Thymus (tissue), 11 donors: ENCODE results near the gene NUDT22. TPM values are rescaled to one million over a fixed set of nuclear protein-coding genes. Genes with fewer than 3 reads are reported as not detected.
A peak's percentile ranks its signal among the peaks of the same experiment; 100 is the strongest.

ENCODE experiments used
- DNase-seq, 9 donors: peaks; one replicate each; pipeline ENCODE4 v3.0.0-alpha.2; 2013; ENCODE audit warnings: low spot score in 9 of 9, low read depth in 6 of 9, missing footprints in 1 of 9
- H3K27ac ChIP-seq, 2 donors: one replicate each; pipeline ENCODE4 v1.5.1; 2013; ENCODE audit warnings: control low read depth in 1 of 2, low read depth in 1 of 2, low read length in 1 of 2, mild to moderate bottlenecking in 1 of 2, moderate library complexity in 1 of 2
- H3K27me3 ChIP-seq, 2 donors: one replicate each; pipeline ENCODE4 v1.5.1; 2013; ENCODE audit warnings: low read length in 1 of 2; ENCODE audit not compliant: control insufficient read depth in 2 of 2, insufficient read depth in 1 of 2
- H3K36me3 ChIP-seq, 2 donors: one replicate each; pipeline ENCODE4 v1.5.1; 2013; ENCODE audit warnings: low read length in 1 of 2, mild to moderate bottlenecking in 1 of 2, moderate library complexity in 1 of 2; ENCODE audit not compliant: control insufficient read depth in 2 of 2, insufficient read depth in 2 of 2
- H3K4me1 ChIP-seq, 2 donors: one replicate each; pipeline ENCODE4 v1.5.1; 2013; ENCODE audit warnings: low read length in 2 of 2; ENCODE audit not compliant: control insufficient read depth in 2 of 2, insufficient read depth in 2 of 2
- H3K4me3 ChIP-seq, 2 donors: one replicate each; pipeline ENCODE4 v1.5.1; 2013; ENCODE audit warnings: low read length in 2 of 2, control low read depth in 1 of 2, mild to moderate bottlenecking in 1 of 2
- H3K9me3 ChIP-seq, 2 donors: one replicate each; pipeline ENCODE4 v1.5.1; 2013; ENCODE audit warnings: low read length in 1 of 2, mild to moderate bottlenecking in 1 of 2; ENCODE audit not compliant: control insufficient read depth in 2 of 2, insufficient read depth in 1 of 2
- WGBS: extraction: QIAGEN DNeasy Blood & Tissue Kit; methylation state at CpG from one replicate; pipeline ENCODE4 v1.1.7; 2013; 5-methylcytosine and 5-hydroxymethylcytosine counted together
- polyA plus RNA-seq: library from polyadenylated mRNA; stranded (reverse); fragments of 200-250 nt; gene quantifications from one replicate; pipeline ENCODE4 v1.2.3, GENCODE V29; 2013
- total RNA-seq: library from RNA; stranded (reverse); fragments of 120-200 nt; gene quantifications from one replicate; pipeline ENCODE4 v1.2.4, GENCODE V29; 2013
- donor health status: healthy.

Gene NUDT22
- total and polyA plus RNA-seq, 2 donors, result 48.7 to 93.2 TPM

DNA sequence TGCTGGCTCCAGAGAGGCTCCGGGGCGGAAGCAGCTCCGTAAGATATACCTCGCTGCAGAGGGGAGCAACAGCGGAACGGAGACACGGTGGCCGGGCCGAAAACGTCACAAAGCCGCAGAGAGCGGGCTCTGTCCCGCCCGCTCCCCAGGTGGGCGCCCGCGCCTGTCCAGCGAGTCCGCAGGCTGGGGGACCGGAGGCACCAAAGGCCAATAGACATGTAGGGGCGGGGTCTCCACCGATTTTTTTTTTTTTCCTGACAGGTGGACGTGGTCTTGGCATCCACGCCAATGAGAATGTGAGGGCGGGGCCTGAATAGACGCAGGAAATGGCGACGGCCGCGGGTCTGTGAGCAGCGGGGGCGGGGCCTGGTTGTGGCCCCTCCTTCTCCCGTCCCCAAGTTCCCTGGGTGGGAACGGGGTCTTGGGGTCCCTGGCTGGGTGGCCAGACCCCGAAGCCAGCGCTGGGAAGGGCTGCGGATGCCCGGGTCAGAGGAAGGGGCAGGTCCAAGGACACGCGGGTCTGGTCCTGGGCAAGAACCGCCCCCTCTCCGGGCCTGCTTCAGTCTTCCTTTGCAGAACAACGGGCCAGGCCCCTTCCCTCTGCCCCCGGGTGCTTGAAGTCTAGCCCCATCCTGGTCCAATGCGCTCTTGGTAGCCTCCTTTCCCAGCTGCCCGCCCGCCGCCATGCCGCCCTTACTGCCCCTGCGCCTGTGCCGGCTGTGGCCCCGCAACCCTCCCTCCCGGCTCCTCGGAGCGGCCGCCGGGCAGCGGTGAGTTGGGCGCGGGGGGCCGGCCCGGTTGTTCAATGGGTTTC lies 4.3 kb downstream of the NUDT22 start, which contains the start of gene DNAJC4:
Gene DNAJC4, plus strand, starts transcription at position 378 of the 814 bp plus-strand sequence. Its CDS starts 307 bp downstream, at position 685.
- peak within 1 kb of the TSS; percentile 64 to 75 for H3K4me3 ChIP-seq
- H3K9me3 ChIP-seq, result peaks cover 0 to 11% of the 10 kb centered on the region in 2 donors
- H3K36me3 ChIP-seq, result peaks cover 0 to 3% of the 10 kb centered on the region in 2 donors
- peak within 1 kb of the TSS; percentile 77 to 94 for H3K27ac ChIP-seq
- H3K27me3 ChIP-seq, result peaks cover 0 to 16% of the 10 kb centered on the region in 2 donors
- peak in 6 of 9 donors; percentile 82 to 95 (median 85) for DNase-seq
- peaks cover 32 to 70% of the 10 kb centered on the region in 2 donors for H3K4me1 ChIP-seq
- WGBS, result under 1% methylated on average over 62 of the region's 62 CpGs

DNA sequence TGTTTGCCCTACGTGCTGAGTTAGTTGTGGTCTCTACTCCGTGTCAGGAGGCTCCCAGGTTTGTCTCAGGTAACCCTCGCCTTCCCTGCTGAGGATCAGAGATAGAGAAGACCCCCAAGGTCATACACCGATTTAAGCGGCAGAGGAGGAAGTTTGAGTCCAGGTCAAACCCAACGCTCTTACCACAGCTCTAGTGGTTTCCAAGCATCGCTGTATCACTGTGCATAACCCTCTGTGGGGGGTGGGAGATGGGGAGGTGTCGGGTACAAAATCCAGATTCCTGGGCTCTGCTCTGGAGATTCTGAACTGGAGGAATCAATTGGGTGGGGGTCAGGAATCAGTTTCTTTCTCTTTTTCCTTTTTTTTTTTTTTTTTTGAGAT lies 4.9 kb downstream of the NUDT22 start:
- H3K4me1 ChIP-seq, result peaks cover 32 to 71% of the 10 kb centered on the region in 2 donors
- peak in 1 of 9 donors; percentile 47 for DNase-seq
- WGBS, result 4% methylated on average over 8 of the region's 8 CpGs

GRCh38 chr11:64231546-64231945 lies 5.5 kb downstream of the NUDT22 start:
- peaks cover 0 to 16% of the 10 kb centered on the region in 2 donors for H3K27me3 ChIP-seq
- peaks cover 0 to 6% of the 10 kb centered on the region in 2 donors for H3K9me3 ChIP-seq
- peaks cover 3% of the 10 kb centered on the region in 2 donors for H3K36me3 ChIP-seq
- WGBS, result 93% methylated on average over 7 of the region's 7 CpGs
- H3K27ac ChIP-seq, result no peak overlapping the region
- H3K4me1 ChIP-seq, result peaks cover 32 to 67% of the 10 kb centered on the region in 2 donors
- DNase-seq, result no peak
- H3K4me3 ChIP-seq, result no peak overlapping the region

More for the DNA sequence above, 4.9 kb downstream of the NUDT22 start:
- peaks cover 2 to 3% of the 10 kb centered on the region in 2 donors for H3K36me3 ChIP-seq
- H3K27ac ChIP-seq, result peak overlapping the region; percentile 77 to 94
- H3K27me3 ChIP-seq, result peaks cover 0 to 16% of the 10 kb centered on the region in 2 donors
- H3K9me3 ChIP-seq, result peaks cover 0 to 11% of the 10 kb centered on the region in 2 donors
- peak overlapping the region; percentile 64 to 75 for H3K4me3 ChIP-seq

DNA sequence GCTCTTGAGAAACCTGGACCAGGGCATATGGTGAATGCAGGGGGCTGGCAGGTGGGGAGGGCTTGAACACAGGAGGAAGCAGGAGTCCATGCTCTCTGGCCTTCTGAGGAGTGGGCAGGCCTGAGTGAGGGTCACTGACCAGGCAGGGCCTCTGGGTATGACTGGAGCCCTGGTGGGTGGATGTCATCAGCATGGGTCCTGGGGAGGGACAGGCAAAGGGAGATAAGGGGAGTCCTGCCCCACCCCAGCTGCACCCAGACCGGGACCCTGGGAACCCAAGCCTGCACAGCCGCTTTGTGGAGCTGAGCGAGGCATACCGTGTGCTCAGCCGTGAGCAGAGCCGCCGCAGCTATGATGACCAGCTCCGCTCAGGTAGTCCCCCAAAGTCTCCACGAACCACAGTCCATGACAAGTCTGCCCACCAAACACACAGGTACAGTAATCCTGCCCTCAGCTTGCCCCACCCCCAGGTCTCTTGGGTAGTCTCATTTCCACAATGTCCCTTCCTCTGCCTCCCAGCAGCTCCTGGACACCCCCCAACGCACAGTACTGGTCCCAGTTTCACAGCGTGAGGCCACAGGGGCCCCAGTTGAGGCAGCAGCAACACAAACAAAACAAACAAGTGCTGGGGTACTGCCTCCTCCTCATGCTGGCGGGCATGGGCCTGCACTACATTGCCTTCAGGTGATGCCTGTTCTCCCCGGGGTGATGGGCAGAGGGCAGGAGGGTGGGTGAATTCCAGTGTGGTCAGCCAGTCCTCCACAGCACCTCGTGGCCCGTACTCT lies 6.3 kb downstream of the NUDT22 start:
- no peak overlapping the region for H3K4me3 ChIP-seq
- peaks cover 0 to 6% of the 10 kb centered on the region in 2 donors for H3K9me3 ChIP-seq
- peaks cover 25 to 64% of the 10 kb centered on the region in 2 donors for H3K4me1 ChIP-seq
- DNase-seq, result no peak
- H3K27me3 ChIP-seq, result peaks cover 0 to 16% of the 10 kb centered on the region in 2 donors
- peaks cover 4 to 6% of the 10 kb centered on the region in 2 donors for H3K36me3 ChIP-seq
- WGBS, result 97% methylated on average over 15 of the region's 15 CpGs
- H3K27ac ChIP-seq, result no peak overlapping the region

DNA sequence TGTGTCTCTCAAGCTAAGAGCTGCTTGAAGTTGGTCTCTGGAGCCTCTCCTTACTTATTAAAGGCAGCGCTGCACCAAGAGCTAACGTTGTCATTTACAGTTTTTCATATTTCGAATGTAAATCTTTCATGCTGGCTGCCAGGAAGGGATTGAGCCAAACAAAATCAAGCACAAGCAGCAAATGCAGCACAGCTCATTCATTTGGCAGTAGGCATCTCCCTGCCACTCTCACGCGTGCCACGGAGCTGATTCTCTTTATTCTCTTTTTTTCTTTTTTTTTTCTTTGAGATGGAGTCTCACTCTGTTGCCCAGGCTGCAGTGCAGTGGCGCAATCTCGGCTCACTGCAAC lies 6.9 kb downstream of the NUDT22 start:
- 97% methylated on average over 8 of the region's 8 CpGs for WGBS
- no peak overlapping the region for H3K4me3 ChIP-seq
- no peak for DNase-seq
- H3K27ac ChIP-seq, result no peak overlapping the region
- H3K9me3 ChIP-seq, result peaks cover 0 to 6% of the 10 kb centered on the region in 2 donors
- peaks cover 0 to 16% of the 10 kb centered on the region in 2 donors for H3K27me3 ChIP-seq
- H3K4me1 ChIP-seq, result peaks cover 23 to 66% of the 10 kb centered on the region in 2 donors
- peaks cover 6 to 12% of the 10 kb centered on the region in 2 donors for H3K36me3 ChIP-seq

GRCh38 chr11:64233913-64234586 lies 8.0 kb downstream of the NUDT22 start, which contains the start of gene VEGFB:
Gene VEGFB, plus strand, starts transcription at chr11:64234584. Its CDS starts 250 bp downstream, at chr11:64234834.
- Histone ChIP-seq H3K9me3 (peaks cover 0 to 6% of the 10 kb centered on the region in 2 donors), H3K4me1 (peaks cover 22 to 76% of the 10 kb centered on the region in 2 donors), H3K4me3 (peak within 1 kb of the TSS; percentile 46 to 72), H3K27me3 (peaks cover 0 to 16% of the 10 kb centered on the region in 2 donors), H3K36me3 (peaks cover 6 to 20% of the 10 kb centered on the region in 2 donors), H3K27ac (peak within 1 kb of the TSS in 1 of 2 donors; percentile 54)
- DNase-seq, result peak in 1 of 9 donors; percentile 62
- 15% methylated on average over 52 of the region's 62 CpGs for WGBS

GRCh38 chr11:64234647-64235379 lies 8.7 kb downstream of the NUDT22 start:
- H3K4me1 ChIP-seq, result peaks cover 14 to 75% of the 10 kb centered on the region in 2 donors
- H3K36me3 ChIP-seq, result peaks cover 6 to 19% of the 10 kb centered on the region in 2 donors
- H3K27ac ChIP-seq, result peak overlapping the region in 1 of 2 donors; percentile 54
- peaks cover 0 to 6% of the 10 kb centered on the region in 2 donors for H3K9me3 ChIP-seq
- WGBS, result 2% methylated on average over 80 of the region's 80 CpGs
- peak in 1 of 9 donors; percentile 69 for DNase-seq
- peak overlapping the region; percentile 46 to 72 for H3K4me3 ChIP-seq
- peaks cover 0 to 16% of the 10 kb centered on the region in 2 donors for H3K27me3 ChIP-seq
